A549 (cell line): Measurements from ENCODE around the gene SUGCT. TPM values are rescaled to one million over a fixed set of nuclear protein-coding genes. Genes with fewer than 3 reads are reported as not detected.

Experiments used
- ATAC-seq, 2 experiments: fragments of 200-7000 bp in 1 of 2; fragments of >200 bp in 1 of 2; cut with Nextera tagmentation in 1 of 2; cut with Tn5 transposase in 1 of 2; 3 replicates each; pipeline versions ENCODE4 v1.8.0 to v1.9.1; 2018 to 2020; ENCODE audit warnings: mild to moderate bottlenecking in 1 of 2, moderate library complexity in 1 of 2
- CTCF ChIA-PET: fragments of 300-600 bp; sonication (Branson Sonifier 250); formaldehyde crosslinking; extraction: SDS; loops from one replicate; lab custom pipeline; 2021; ENCODE audit warnings: antibody characterized with exemption, inconsistent platforms; lab: Yijun Ruan, JAX
- POLR2A ChIA-PET: fragments of 350-600 bp; formaldehyde crosslinking; extraction: SDS; loops from one replicate; lab custom pipeline; 2021; ENCODE audit warnings: antibody characterized with exemption, inconsistent platforms; lab: Yijun Ruan, JAX
- DNase-seq, 2 experiments: peaks; one replicate each; pipeline versions ENCODE4 v3.0.0 to v3.0.0-alpha.2; 2011 to 2016; ENCODE audit warnings: low read depth in 1 of 2, low spot score in 1 of 2
- FAIRE-seq: peaks from 2 replicates; lab custom pipeline; 2011; peaks lifted over from hg19 to GRCh38; lab: Jason Lieb, UNC
- H3K27ac ChIP-seq, 2 experiments: fragments of >200 bp; sonication (Bioruptor Twin); formaldehyde crosslinking; 3 replicates each; pipeline ENCODE4 v1.5.1; 2016 to 2017
- H3K4me1 ChIP-seq: fragments of >200 bp; sonication (Bioruptor Twin); formaldehyde crosslinking; 3 replicates; pipeline ENCODE4 v1.6.1; 2016
- H3K4me2 ChIP-seq: fragments of >200 bp; sonication (Bioruptor Twin); formaldehyde crosslinking; 3 replicates; pipeline ENCODE4 v1.6.1; 2016
- H3K4me3 ChIP-seq: fragments of >200 bp; sonication (Bioruptor Twin); formaldehyde crosslinking; 3 replicates; pipeline ENCODE4 v1.5.1; 2016
- H3K9me3 ChIP-seq: fragments of >200 bp; sonication (Bioruptor Twin); formaldehyde crosslinking; 3 replicates; pipeline ENCODE4 v1.6.1; 2016
- CEBPB ChIP-seq, 2 experiments: fragments of >200 bp in 1 of 2; sonication (Bioruptor Twin) in 1 of 2; formaldehyde crosslinking in 1 of 2; IDR thresholded peaks; 2 replicates each; pipeline ENCODE4 v1.6.1; 2012 to 2016
- CHD2 ChIP-seq: fragments of 150-350 bp; IDR thresholded peaks from 2 replicates; pipeline ENCODE4 v1.6.1; 2014; ENCODE audit warnings: low read length; ENCODE audit not compliant: partially characterized antibody
- CHD4 ChIP-seq: fragments of 200-600 bp; sonication (generic); IDR thresholded peaks from 2 replicates; pipeline ENCODE4 v1.6.1; 2016; ENCODE audit warnings: antibody characterized with exemption, mild to moderate bottlenecking, borderline replicate concordance
- E2F6 ChIP-seq: IDR thresholded peaks from 2 replicates; pipeline ENCODE4 v1.6.1; 2012; ENCODE audit warnings: low read depth, borderline replicate concordance
- EHMT2 ChIP-seq: fragments of 200-600 bp; sonication (generic); IDR thresholded peaks from 2 replicates; pipeline ENCODE4 v1.6.1; 2016; ENCODE audit warnings: antibody characterized with exemption, low read depth, mild to moderate bottlenecking, moderate library complexity
- ELK1 ChIP-seq: fragments of 150-350 bp; IDR thresholded peaks from 2 replicates; pipeline ENCODE4 v1.6.1; 2014; ENCODE audit warnings: low read depth, mild to moderate bottlenecking, low read length
- EP300 ChIP-seq, 2 experiments: fragments of >200 bp; sonication (Bioruptor Twin); formaldehyde crosslinking; IDR thresholded peaks; 2 replicates in 1 of 2; 3 replicates in 1 of 2; pipeline ENCODE4 v1.6.1; 2016 to 2017
- FOSB ChIP-seq: fragments of 250-450 bp; sonication (Bioruptor Pico); IDR thresholded peaks from 2 replicates; pipeline ENCODE4 v1.5.0; 2020; ENCODE audit warnings: mild to moderate bottlenecking, moderate library complexity
- HOXB13 ChIP-seq: fragments of 250-450 bp; sonication (Bioruptor Pico); IDR thresholded peaks from 2 replicates; pipeline ENCODE4 v1.5.0; 2020; ENCODE audit warnings: low read depth, mild to moderate bottlenecking, moderate library complexity
- JUNB ChIP-seq: fragments of >200 bp; sonication (Bioruptor Twin); formaldehyde crosslinking; IDR thresholded peaks from 2 replicates; pipeline ENCODE4 v1.6.1; 2016
- KDM5A ChIP-seq: fragments of 200-600 bp; sonication (generic); IDR thresholded peaks from 2 replicates; pipeline ENCODE4 v1.6.1; 2016; ENCODE audit warnings: antibody characterized with exemption, mild to moderate bottlenecking
- MAFK ChIP-seq: fragments of 450-650 bp; IDR thresholded peaks from 2 replicates; pipeline ENCODE4 v1.6.1; 2014; ENCODE audit not compliant: partially characterized antibody
- MYC ChIP-seq: IDR thresholded peaks from 2 replicates; pipeline ENCODE4 v1.6.1; 2012; ENCODE audit warnings: mild to moderate bottlenecking, inconsistent platforms, low read length, improper control_type of control experiment, borderline replicate concordance
- NFE2L2 ChIP-seq: fragments of 150-350 bp; conservative IDR thresholded peaks from 2 replicates; pipeline ENCODE4 v1.6.1; 2014; ENCODE audit warnings: low read length
- NPAS2 ChIP-seq: fragments of 250-450 bp; sonication (Bioruptor Pico); IDR thresholded peaks from 2 replicates; pipeline ENCODE4 v1.8.0; 2022; ENCODE audit warnings: mild to moderate bottlenecking, moderate library complexity, borderline replicate concordance
- NR3C1 ChIP-seq: fragments of >200 bp; sonication (Bioruptor Twin); formaldehyde crosslinking; IDR thresholded peaks from 3 replicates; pipeline ENCODE4 v1.6.1; 2017
- PBX3 ChIP-seq: IDR thresholded peaks from 2 replicates; pipeline ENCODE4 v1.6.1; 2012
- POLR2A ChIP-seq: IDR thresholded peaks from 2 replicates; pipeline ENCODE4 v1.6.1; 2012; ENCODE audit warnings: mild to moderate bottlenecking, low read length
- RNF2 ChIP-seq: fragments of 200-600 bp; sonication (generic); IDR thresholded peaks from 2 replicates; pipeline ENCODE4 v1.6.1; 2016; ENCODE audit warnings: low read depth, mild to moderate bottlenecking, antibody characterized with exemption, moderate library complexity, borderline replicate concordance
- SMC3 ChIP-seq: fragments of >200 bp; sonication (Bioruptor Twin); formaldehyde crosslinking; IDR thresholded peaks from 3 replicates; pipeline ENCODE4 v1.6.1; 2018; ENCODE audit warnings: inconsistent platforms
- SREBF2 ChIP-seq: fragments of 450-650 bp; IDR thresholded peaks from 2 replicates; pipeline ENCODE4 v1.6.1; 2014; ENCODE audit warnings: mild to moderate bottlenecking, moderate library complexity
- TFCP2L1 ChIP-seq: fragments of 250-450 bp; sonication (Bioruptor Pico); IDR thresholded peaks from 2 replicates; pipeline ENCODE4 v1.5.0; 2021; ENCODE audit warnings: mild to moderate bottlenecking
- TP53 ChIP-seq: fragments of 250-450 bp; sonication (Bioruptor Pico); IDR thresholded peaks from 2 replicates; pipeline ENCODE4 v1.5.0; 2021; ENCODE audit warnings: mild to moderate bottlenecking, moderate library complexity
- USF2 ChIP-seq: fragments of 450-650 bp; IDR thresholded peaks from 2 replicates; pipeline ENCODE4 v1.6.1; 2014; ENCODE audit warnings: antibody characterized with exemption
- ZFP36 ChIP-seq: fragments of 450-650 bp; IDR thresholded peaks from 2 replicates; pipeline ENCODE4 v1.6.1; 2014; ENCODE audit warnings: borderline replicate concordance; ENCODE audit not compliant: partially characterized antibody
- ZSCAN20 ChIP-seq: fragments of 250-450 bp; sonication (Bioruptor Pico); IDR thresholded peaks from 2 replicates; pipeline ENCODE4 v1.8.0; 2022; ENCODE audit warnings: mild to moderate bottlenecking, moderate library complexity
- WGBS: methylation state at CpG from one replicate; pipeline ENCODE4 v1.1.6; 2017; ENCODE audit errors: missing lambda C conversion rate; 5-methylcytosine and 5-hydroxymethylcytosine counted together
- polyA plus RNA-seq, 4 experiments: library from polyadenylated mRNA; depleted of rRNA in 3 of 4; stranded (reverse); fragments of >200 nt; fragmentation: RNase III in 1 of 4; extraction: RNeasy Plus Mini Kit Qiagen cat#74134 plus additional on column Dnase treatment in 1 of 4; gene quantifications; 2 replicates in 3 of 4; 3 replicates in 1 of 4; pipeline ENCODE4 v1.2.3, GENCODE V29; 2011 to 2017

The SUGCT gene
- polyA plus RNA-seq, 2 of the 4 experiments (the other 2 are of a cell fraction) = 1.4 to 1.6 TPM

DNA sequence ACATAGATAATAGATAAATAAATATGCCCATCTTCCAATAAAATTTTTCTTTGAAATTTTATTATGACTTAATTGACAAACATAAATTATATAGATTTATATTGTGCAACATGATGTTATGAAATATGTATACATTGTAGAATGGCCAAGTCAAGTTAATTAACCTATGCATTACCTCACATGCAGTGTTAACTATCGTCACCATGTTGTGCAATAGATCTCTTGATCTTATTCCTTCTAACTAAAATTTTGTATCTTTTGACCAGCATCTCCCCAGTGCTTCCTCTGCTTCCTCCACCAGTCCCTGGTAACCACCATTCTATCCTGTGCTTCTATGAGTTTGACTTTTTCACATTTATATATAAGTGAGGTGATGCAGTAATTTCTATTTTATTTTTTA lies 259.6 kb downstream of the SUGCT start:
- DNase-seq = no peak
- ATAC-seq = no peak
- no peak for FAIRE-seq
- Histone ChIP-seq H3K27ac (no peak overlapping the region), H3K4me3 (no peak overlapping the region), H3K4me2 (no peak overlapping the region), H3K4me1 (no peaks in the 10 kb centered on the region), H3K9me3 (no peaks in the 10 kb centered on the region)
- TF ChIP-seq HOXB13 (CRISPR knock-in tag) = no peak
- no peak for TF ChIP-seq E2F6
- TF ChIP-seq KDM5A = no peak
- no peak for TF ChIP-seq JUNB
- no peak for TF ChIP-seq CHD4
- TF ChIP-seq MAFK = no peak
- TF ChIP-seq TFCP2L1 (CRISPR knock-in tag) = no peak
- TF ChIP-seq SREBF2 = no peak
- TF ChIP-seq NFE2L2 = no peak
- no peak for TF ChIP-seq POLR2A
- TF ChIP-seq PBX3 = no peak
- TF ChIP-seq NR3C1 = no peak
- no peak for TF ChIP-seq ZFP36
- no peak for TF ChIP-seq NPAS2 (CRISPR knock-in tag)
- no peak for TF ChIP-seq EHMT2
- ChIA-PET POLR2A (no interaction called here), CTCF (no interaction called here)
- WGBS = 0% methylated on average over 1 of the region's 1 CpG

DNA sequence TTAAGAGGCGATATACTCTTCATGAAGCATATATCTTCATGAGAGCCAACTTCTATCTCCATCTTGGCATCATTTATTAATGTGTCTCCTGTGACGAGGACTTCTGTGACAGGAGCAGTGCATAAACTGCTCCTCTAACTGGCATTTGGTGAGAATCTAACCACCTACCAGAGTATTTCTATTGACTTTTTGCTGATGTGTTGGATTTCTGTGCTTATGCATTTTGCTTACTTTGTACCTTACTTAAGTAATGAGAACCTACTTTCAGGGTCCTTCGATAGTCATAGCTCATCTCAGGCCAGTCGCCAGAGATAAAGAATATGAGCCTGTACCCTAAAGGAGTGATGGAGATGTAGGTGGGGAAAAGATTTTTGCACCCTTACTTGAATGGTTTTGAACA lies 265.7 kb downstream of the SUGCT start:
- H3K4me2 ChIP-seq = no peak overlapping the region
- POLR2A ChIA-PET = no interaction called here
- H3K4me1 ChIP-seq = no peaks in the 10 kb centered on the region
- DNase-seq = no peak
- CTCF ChIA-PET = no interaction called here
- FAIRE-seq = no peak
- ATAC-seq = no peak
- no peak overlapping the region for H3K4me3 ChIP-seq
- WGBS = 8% methylated on average over 4 of the region's 4 CpGs
- TF ChIP-seq MAFK (peak; percentile 25), FOSB (CRISPR knock-in tag) (no peak)
- H3K27ac ChIP-seq = no peak overlapping the region
- H3K9me3 ChIP-seq = no peaks in the 10 kb centered on the region

- Histone ChIP-seq H3K9me3 (no peaks in the 10 kb centered on the region), H3K27ac (no peak overlapping the region), H3K4me1 (no peaks in the 10 kb centered on the region), H3K4me2 (no peak overlapping the region), H3K4me3 (no peak overlapping the region)
- ChIA-PET POLR2A (no interaction called here), CTCF (no interaction called here)
- FAIRE-seq (no peak), ATAC-seq (no peak), DNase-seq (no peak)
- 21% methylated on average over 1 of the region's 1 CpG for WGBS
- TF ChIP-seq FOSB (CRISPR knock-in tag) (no peak), ZSCAN20 (CRISPR knock-in tag) (no peak), E2F6 (no peak), KDM5A (no peak)
Observed at GRCh38 chr7:40401406-40401805, 266.6 kb downstream of the SUGCT start.

DNA sequence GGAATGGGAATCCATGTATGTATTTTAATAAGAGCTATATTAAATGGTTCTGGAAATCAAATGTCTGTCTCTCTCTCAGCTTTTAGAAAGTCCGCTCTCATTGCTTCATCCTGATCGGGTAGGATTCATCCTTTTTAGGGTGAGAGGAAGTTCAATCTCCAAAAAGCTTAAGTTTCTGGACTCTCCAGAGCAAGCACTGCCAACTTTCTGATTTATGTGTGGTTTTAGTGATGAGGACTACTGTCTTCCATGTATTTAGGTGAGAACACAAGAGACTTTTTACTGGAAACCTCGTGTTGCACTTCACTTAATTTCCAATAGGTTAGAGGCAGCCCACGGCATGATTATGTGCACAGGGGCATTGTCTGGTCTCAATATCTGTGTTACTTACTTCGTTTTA lies 267.9 kb downstream of the SUGCT start:
- TF ChIP-seq TP53 (CRISPR knock-in tag) (no peak), USF2 (no peak), CEBPB (IDR thresholded peaks at IDR 0.05) (no peak), MYC (no peak), NPAS2 (CRISPR knock-in tag) (no peak), FOSB (CRISPR knock-in tag) (no peak), RNF2 (no peak), PBX3 (no peak), SMC3 (no peak), EP300 (IDR thresholded peaks at IDR 0.05) (no peak), KDM5A (no peak), CHD2 (no peak), ELK1 (no peak)
- Histone ChIP-seq H3K9me3 (no peaks in the 10 kb centered on the region), H3K4me1 (no peaks in the 10 kb centered on the region), H3K4me3 (no peak overlapping the region), H3K27ac (no peak overlapping the region), H3K4me2 (no peak overlapping the region)
- FAIRE-seq (no peak), DNase-seq (no peak), ATAC-seq (no peak)
- ChIA-PET CTCF (no interaction called here), POLR2A (no interaction called here)
- 8% methylated on average over 5 of the region's 5 CpGs for WGBS
